Activated T-cell treated with anti-CD3 and anti-CD28 coated beads for 48 hours (primary cell): ENCODE measurements around the gene LPAR2.
A peak's percentile ranks its signal among the peaks of the same experiment; 100 is the strongest.
"Not testable (repeated sequence)": the region's sequence is repeated elsewhere in the genome, so short reads cannot be mapped to it uniquely, and the experiment has no call there.

Experiments
- DNase-seq: peaks from one replicate; pipeline ENCODE4 v3.0.0-alpha.2; 2020; ENCODE audit warnings: low read depth

Gene LPAR2

GRCh38 chr19:19627621-19628500, at the start of gene LPAR2:
LPAR2 (minus strand) TSS chr19:19628220; CDS start chr19:19627275, 945 bp downstream.
- DNase-seq, result peak; percentile 65

GRCh38 chr19:19677579-19677978, 49.6 kb upstream of the LPAR2 start:
- no peak for DNase-seq

GRCh38 chr19:19674315-19674714, 46.3 kb upstream of the LPAR2 start:
- no peak for DNase-seq

DNA sequence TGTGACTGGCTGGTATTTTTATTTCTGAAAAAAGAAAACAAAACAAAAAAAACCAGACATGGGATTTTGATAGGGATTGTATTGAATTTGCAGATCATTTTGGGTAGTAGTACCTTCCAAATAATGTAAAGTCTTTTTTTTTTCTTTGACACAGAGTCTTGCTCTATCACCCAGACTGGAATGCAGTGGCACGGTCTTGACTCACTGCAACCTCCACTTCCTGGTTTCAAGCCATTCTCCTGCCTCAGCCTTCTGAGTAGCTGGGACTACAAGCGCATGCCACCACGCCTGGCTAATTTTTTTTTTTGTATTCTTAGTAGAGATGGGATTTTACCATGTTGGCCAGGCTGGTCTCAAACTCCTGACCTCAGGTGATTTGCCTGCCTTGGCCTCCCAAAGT, 44.8 kb upstream of the LPAR2 start:
- DNase-seq, result no peak

- DNase-seq, result no peak
These were observed 42.1 kb upstream of the LPAR2 start for GRCh38 chr19:19670070-19670551.

GRCh38 chr19:19668230-19669012, 40.4 kb upstream of the LPAR2 start, which contains the start of gene ZNF101:
ZNF101 (plus strand) TSS chr19:19668839; CDS start chr19:19668964, 125 bp downstream.
- peak; percentile 94 for DNase-seq

- not testable (repeated sequence) for DNase-seq
These were observed 37.5 kb upstream of the LPAR2 start for GRCh38 chr19:19665420-19665948.

DNA sequence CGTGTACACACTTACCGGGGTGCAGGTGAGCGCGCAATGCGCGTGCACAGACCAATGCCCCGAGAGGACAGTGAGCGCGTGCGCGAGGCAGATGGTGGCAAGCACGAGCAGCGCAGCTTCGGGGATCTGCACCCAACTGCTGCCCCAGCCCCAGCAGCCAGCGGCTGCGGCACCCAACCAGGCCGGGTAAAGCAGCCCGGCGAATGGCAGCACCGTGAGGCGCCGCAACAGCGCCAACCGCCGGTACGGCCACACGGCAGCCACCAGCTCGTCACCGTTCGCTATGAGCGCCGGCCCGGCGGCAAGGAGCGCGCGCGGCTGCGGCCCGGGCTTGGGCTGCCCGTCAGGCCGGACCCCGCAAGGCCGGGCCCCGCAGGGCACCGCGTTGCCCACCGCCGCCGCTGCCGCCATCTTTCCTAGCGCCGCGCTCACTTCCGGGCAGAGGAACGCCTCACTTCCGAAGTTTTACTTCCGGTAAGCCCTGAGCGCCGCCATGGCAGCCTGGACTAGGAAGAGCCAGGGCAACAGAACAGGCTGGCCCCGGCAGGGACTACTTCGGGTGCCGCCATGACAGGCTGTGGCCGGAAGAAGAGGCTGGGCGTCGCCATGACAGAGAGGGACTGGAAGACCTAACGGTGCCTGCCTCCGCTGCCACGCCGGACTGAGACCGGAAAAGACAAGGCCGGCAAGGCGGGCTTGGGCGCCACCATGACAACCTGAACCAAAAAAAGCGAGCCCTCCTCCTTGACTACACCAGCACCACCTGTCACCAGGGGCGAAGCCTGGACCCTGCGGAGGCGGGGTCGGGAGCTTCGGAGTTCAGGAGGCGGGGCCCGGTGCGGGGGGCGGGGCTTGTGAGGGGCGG, 35.5 kb upstream of the LPAR2 start, which contains the start of gene ATP13A1:
ATP13A1 (minus strand) TSS at position 421 of the 865 bp plus-strand sequence; CDS start at position 411, 10 bp downstream.
- peak; percentile 89 for DNase-seq

- DNase-seq, result no peak
These were observed 34.8 kb upstream of the LPAR2 start for GRCh38 chr19:19662871-19663255.

DNA sequence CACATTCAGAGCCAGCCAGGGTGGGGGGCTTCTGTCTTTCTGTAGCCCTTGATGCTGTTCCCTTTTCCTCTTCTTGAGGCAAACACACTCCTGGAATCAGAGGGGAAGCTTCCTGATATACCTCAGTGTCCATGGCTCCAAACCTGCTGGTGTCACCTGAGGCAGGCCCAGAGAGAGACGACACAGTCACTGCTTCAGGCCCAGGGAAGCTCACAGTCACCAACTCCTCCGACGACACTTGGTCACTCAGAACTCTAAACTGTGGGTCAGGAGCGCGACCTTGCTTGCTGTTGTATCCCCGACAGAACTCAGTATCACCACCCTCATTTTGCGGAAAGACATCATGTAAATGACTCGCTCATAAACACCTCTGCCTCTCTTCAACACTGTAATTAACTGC, 34.3 kb upstream of the LPAR2 start:
- no peak for DNase-seq

GRCh38 chr19:19661675-19662251, 33.7 kb upstream of the LPAR2 start:
- peak; percentile 27 for DNase-seq

DNA sequence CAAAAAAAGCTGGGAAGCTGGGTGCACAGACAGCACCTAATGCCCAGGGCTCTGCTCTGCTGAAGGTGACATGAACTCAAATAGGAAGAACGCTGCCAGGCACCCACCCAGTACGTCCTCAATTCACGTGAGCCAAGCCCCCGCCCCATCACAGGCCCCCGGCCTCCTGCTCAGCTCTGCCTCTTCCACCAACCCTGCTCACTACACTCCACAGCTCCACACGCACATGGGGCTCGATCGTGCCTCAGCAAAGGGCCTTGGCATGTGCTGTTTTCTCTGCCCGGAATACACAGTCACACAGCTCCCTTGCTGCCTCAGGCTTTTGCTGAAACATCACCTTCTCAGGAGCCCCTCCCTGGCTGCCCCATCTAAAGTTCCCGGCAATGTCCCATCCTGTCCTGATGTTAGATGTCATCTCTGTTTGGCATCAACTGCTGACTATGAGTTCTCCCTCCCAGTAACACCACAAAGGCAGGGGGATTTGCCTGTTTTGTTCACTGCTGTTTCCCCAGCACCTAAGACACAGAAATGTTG, 33.2 kb upstream of the LPAR2 start:
- DNase-seq, result no peak

- DNase-seq, result no peak
These were observed 31.7 kb upstream of the LPAR2 start for GRCh38 chr19:19659646-19660245.

- no peak for DNase-seq
These were observed 29.4 kb upstream of the LPAR2 start for GRCh38 chr19:19657397-19657783.

DNA sequence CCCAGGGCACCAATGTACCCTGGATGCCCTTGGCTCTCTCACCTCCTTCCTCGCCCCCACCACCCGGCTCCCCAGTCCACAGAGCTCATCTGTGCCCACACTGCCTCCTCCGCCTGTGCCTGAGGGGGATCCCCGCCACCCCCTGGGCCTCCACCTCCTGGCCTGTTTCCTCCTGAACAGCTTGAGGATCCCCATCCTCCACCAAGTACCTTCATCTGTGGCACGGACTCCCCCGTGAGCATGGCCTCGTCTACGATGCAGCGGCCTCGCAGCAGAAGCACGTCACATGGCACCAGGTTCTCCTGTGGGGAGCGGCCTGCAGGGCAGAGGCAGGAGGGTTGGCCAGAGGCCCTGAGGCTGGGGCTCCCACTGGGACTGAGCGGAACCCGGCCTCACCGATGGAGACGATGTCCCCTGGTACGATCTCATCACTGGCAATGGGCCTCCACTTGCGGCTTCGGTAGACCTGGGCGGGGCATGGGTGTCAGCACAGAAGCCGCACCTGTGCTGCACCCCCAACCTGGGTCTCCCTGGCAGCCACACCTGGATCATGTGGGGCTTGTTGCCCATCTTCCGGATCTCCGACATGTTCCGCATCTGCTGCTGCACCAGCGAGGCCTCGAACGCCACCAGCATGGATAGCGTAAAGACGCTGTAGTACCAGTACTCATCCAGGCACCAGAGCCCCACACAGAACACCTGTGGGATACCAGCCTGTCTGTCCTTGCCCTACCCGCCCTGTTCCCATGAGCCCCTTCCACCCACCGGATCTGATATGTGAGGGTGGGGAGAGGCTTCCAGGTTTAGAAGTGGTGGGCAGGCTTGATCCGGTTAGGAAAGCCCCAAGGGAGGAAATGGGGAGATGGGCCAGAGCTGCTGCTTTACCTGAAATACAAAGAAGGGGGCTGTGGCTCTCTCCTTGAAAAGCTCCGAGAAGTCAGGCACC, 28.7 kb upstream of the LPAR2 start:
- no peak for DNase-seq

- DNase-seq, result no peak
These were observed 27.8 kb upstream of the LPAR2 start for GRCh38 chr19:19655641-19656343.

- no peak for DNase-seq
These were observed 27.1 kb upstream of the LPAR2 start for GRCh38 chr19:19655051-19655594.

- no peak for DNase-seq
These were observed 26.4 kb upstream of the LPAR2 start for GRCh38 chr19:19654441-19654840.
